ENCODE measurements around the gene POMT1. TPM values are rescaled to one million over a fixed set of nuclear protein-coding genes. Genes with fewer than 3 reads are reported as not detected.
"Not testable (repeated sequence)": the region's sequence is repeated elsewhere in the genome, so short reads cannot be mapped to it uniquely, and the experiment has no call there.

The POMT1 gene
- 7.8 and 9.6 TPM in 2 replicates for total RNA-seq (2014; rRNA removed; shearing (Covaris generic))
- 6.0 and 9.0 TPM in 2 replicates for polyA plus RNA-seq (2015; cell fraction: cytosol; rRNA removed)
- polyA plus RNA-seq (2015; cell fraction: nucleus; rRNA removed) = 36.0 and 40.6 TPM in 2 replicates

DNA sequence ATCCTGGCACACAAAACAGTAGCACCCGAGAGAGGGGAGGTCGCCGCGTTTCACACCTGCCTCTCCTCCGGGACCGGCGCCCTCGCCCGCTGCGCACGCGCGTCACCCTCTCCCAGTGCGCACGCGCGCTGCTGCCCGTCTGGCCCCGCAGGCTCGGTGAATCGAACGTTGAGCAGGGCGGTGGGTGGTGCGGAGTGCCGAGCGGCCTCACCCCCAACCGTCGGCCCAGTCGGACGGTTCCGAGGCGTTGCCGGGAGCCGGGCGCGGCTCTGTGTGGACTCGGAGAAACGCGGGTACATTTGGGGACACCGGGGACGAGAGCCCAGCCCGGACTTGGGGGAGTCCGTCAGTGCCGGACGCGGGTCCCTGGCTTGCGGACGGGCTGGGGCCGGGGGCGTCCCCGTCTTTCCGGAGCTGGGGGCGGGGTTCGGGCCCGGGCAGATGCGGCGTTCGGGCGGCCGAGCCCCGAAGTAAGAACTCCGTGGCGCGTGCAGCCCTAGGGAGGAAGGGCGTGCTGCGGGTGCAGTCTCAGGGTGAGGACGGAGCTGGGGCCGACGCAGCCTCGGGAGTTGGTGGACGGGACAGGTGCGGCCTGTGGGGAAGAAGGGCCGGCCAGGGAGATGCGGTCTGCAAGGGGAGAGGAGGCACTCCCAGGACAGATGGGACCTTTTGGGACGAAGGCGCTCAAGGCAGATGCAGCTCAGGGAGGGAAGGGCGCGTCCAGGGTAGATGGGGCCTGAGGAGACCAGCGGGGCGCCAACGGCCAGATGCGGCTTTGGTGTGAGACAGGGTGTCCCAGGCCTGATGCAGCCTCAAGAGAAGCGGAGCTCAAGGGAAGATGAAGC, at the start of gene POMT1:
Gene POMT1 (plus strand): TSS at position 138 of the 845 bp plus-strand sequence. CDS start 1,301 bp downstream, outside the sequence.
- peak; percentile 47 for DNase-seq (ENCODE audit: low read depth)

DNA sequence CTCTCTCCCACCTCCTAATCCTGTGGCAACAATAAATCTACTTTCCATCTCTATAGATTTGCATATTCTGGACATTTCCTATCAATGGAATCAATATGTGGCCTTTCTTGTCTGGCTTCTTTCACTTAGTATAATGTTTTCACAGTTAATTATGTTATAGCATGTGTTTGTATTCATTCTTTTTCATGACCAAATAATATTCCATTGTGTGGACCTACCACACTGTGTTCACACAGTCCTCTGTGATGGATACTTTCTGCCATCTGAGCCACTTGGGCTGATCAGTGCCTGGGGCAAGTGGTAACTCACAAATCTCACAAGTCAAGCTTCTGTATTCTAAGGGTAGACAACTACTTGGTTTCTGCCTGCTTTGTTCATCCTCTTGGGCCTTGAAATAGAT, 48.7 kb upstream of the POMT1 start:
- DNase-seq (ENCODE audit: low read depth) = no peak

GRCh38 chr9:131455655-131456054, 47.1 kb upstream of the POMT1 start:
- DNase-seq (ENCODE audit: low read depth) = not testable (repeated sequence)

GRCh38 chr9:131457746-131458145, 45.0 kb upstream of the POMT1 start:
- no peak for DNase-seq (ENCODE audit: low read depth)

- no peak for DNase-seq (ENCODE audit: low read depth)
Observed at GRCh38 chr9:131459056-131459455, 43.7 kb upstream of the POMT1 start.

- DNase-seq (ENCODE audit: low read depth) = no peak
Observed at GRCh38 chr9:131461166-131461565, 41.6 kb upstream of the POMT1 start.

- no peak for DNase-seq (ENCODE audit: low read depth)
Observed at GRCh38 chr9:131464354-131465000, 38.2 kb upstream of the POMT1 start.

DNA sequence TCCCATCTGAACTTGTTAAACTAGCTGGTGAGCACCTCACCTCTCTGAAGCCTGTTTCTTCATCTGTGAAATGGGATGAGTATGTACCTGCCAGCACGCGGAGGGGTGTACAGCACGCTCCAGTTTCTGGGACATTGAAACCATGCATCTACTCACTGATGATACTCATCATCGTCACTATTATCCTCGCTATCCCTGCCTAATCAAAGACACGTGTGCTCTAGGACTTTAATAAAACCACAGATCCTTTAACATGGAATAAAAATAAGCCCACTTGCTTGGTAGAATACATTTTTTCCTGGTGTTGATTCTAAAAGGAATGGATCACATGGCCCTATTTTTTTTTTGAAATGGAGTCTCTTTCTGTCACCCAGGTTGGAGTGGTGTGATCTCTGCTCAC, 37.3 kb upstream of the POMT1 start:
- DNase-seq (ENCODE audit: low read depth) = no peak

- no peak for DNase-seq (ENCODE audit: low read depth)
Observed at GRCh38 chr9:131467214-131467935, 35.3 kb upstream of the POMT1 start.

- no peak for DNase-seq (ENCODE audit: low read depth)
Observed at GRCh38 chr9:131468031-131468430, 34.7 kb upstream of the POMT1 start.

DNA sequence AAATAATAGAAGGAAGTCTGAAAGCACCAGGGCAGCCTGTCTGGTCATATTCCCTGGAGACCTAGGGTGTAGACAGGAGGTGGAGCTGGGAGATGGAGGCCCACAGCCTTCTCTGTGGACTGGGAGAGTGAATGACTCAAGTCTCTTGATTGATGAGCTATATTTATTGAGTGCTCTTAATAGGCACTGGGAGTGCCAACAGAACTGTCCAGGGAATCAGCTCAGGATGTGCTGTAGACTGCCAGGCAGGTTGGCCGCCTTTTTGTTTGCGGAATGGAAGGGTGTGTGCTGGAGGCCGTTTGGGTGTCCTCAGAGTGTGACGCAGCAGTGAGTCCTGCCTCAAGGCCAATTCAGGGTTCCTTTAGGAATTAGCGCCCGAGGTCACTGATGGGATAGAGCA, 33.4 kb upstream of the POMT1 start:
- no peak for DNase-seq (ENCODE audit: low read depth)

DNA sequence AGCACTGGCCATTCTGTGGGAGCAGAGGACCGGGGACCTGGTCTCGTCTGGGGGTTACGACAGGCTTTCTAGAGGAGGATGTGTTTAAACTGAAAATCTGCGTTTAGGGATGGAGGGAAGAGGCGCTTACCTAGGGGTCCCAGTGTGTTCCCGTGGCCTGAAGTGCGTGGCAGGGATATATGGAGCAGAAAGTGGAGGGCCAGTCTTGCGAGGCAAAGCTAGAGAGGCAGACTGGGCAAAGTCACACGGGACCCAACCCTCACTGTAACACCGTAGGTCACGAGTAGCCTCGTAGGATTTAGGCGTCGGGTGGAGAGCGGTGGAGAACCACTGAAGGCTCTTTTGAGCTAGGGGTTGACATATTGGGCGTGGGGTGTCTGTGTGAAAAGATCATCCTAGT, 32.8 kb upstream of the POMT1 start:
- DNase-seq (ENCODE audit: low read depth) = no peak

GRCh38 chr9:131470581-131470991, 32.1 kb upstream of the POMT1 start:
- no peak for DNase-seq (ENCODE audit: low read depth)

GRCh38 chr9:131472085-131472484, 30.6 kb upstream of the POMT1 start:
- DNase-seq (ENCODE audit: low read depth) = not testable (repeated sequence)

DNA sequence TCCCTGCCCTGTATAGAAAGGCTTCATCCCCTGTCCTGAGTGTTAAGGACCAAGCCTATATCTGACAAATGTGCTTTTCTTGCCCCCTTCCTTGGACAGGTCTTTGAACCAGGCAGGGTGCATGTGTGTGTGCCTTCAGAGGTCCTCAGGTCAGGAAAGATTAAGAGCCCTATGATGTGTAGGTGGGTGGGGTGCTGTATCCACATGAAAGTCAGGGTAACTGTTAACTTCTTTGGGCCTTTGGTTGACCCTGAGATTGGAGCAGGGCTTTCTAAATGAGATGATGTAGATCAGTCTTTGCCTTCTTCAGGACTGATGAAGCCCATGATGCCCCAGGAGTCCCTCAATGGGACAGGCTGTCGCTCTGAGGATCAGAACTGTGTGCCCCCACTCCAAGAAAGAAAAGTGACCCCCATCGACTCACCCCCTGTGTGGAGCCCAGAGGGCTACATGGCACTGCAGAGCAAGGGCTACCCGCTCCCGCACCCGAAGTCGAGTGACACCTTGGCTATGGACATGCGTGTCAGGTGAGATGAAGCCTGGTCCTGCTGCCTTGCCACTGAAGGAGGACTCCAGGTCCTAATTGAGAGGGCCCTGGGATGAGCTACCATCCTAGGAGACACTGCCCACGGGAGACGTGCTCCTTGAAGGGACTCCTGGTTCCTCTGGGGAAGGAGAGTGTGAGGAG, 29.4 kb upstream of the POMT1 start:
- no peak for DNase-seq (ENCODE audit: low read depth)

DNA sequence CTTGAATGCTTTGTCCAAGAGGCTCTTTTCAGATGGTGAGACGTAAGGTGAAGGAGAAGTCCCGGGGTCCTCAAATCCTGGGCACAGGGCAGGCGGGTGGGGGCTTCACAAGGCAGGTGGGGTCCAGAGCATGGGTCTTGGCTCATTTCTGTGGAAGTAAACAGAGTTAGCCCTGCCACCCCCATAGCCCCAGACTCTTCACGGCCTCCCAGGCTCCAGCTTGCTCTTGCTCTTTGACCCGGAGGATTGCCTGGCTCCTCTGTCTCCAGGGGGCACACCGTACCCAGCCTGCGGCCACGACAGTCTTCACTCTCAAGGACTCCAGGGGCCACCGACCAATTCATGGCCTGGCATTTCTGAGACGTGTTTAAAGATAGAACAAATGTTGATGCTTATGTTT, 28.8 kb upstream of the POMT1 start:
- no peak for DNase-seq (ENCODE audit: low read depth)

DNA sequence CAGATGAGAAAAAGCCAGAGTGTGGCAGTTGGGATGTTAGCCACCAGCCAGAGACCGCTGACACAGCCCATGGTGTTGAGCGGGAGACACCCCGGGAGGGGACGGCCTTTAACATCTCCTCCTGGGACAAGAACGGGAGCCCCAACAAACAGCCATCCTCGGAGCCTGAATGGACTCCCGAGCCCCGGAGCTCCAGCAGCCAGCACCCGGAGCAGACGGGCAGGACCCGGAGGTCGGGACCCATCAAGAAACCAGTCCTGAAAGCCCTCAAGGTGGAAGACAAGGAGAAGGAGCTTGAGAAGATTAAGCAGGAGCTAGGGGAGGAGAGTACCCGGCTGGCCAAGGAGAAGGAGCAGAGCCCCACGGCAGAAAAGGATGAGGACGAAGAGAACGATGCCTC, 28.0 kb upstream of the POMT1 start:
- DNase-seq (ENCODE audit: low read depth) = no peak

- no peak for DNase-seq (ENCODE audit: low read depth)
Observed at GRCh38 chr9:131475111-131475955, 27.4 kb upstream of the POMT1 start.

GRCh38 chr9:131475956-131476776, 26.6 kb upstream of the POMT1 start:
- no peak for DNase-seq (ENCODE audit: low read depth)

Data from HT1080 (cell line).